ENCODE results near the gene CSAG1. TPM values are rescaled to one million over a fixed set of nuclear protein-coding genes. Genes with fewer than 3 reads are reported as not detected.
"Not testable (repeated sequence)": the region's sequence is repeated elsewhere in the genome, so short reads cannot be mapped to it uniquely, and the experiment has no call there.

Gene CSAG1
- total RNA-seq, 3 donors from 2014 or later, result not detected

GRCh38 chrX:152738560-152738959 is 5.0 kb upstream of the CSAG1 start:
- Histone ChIP-seq H3K4me1 (no peaks in the 10 kb centered on the region), H3K9me3 (no peaks in the 10 kb centered on the region), H3K4me3 (no peak overlapping the region), H3K36me3 (no peaks in the 10 kb centered on the region), H3K27me3 (peaks cover 0 to 14% of the 10 kb centered on the region in 2 donors), H3K27ac (no peak overlapping the region)
- no peak for DNase-seq (ENCODE audit: low spot score in 2 of 2)
- TF ChIP-seq POLR2AphosphoS5 (IDR thresholded peaks at IDR 0.05), result no peak
- no peak for TF ChIP-seq CTCF (IDR thresholded peaks at IDR 0.05)
- TF ChIP-seq POLR2A (IDR thresholded peaks at IDR 0.05), result no peak
- intact Hi-C loops (cut with DNase I; ENCODE audit: low total_unique reads), result no loop called here

- DNase-seq (ENCODE audit: low spot score in 2 of 2); H3K4me3 ChIP-seq; H3K27me3 ChIP-seq; H3K27ac ChIP-seq; H3K36me3 ChIP-seq; intact Hi-C loops (cut with DNase I; ENCODE audit: low total_unique reads); H3K9me3 ChIP-seq; H3K4me1 ChIP-seq: not testable (repeated sequence)
Measured at GRCh38 chrX:152736528-152736927, 3.0 kb upstream of the CSAG1 start.

GRCh38 chrX:152735860-152736511 is 2.5 kb upstream of the CSAG1 start:
- TF ChIP-seq POLR2AphosphoS5 (IDR thresholded peaks at IDR 0.05) (no peak), POLR2A (IDR thresholded peaks at IDR 0.05) (no peak), CTCF (IDR thresholded peaks at IDR 0.05) (no peak)
- Histone ChIP-seq H3K4me1 (no peaks in the 10 kb centered on the region), H3K36me3 (no peaks in the 10 kb centered on the region), H3K4me3 (no peak overlapping the region), H3K27me3 (peaks cover 0 to 9% of the 10 kb centered on the region in 2 donors), H3K27ac (no peak overlapping the region), H3K9me3 (no peaks in the 10 kb centered on the region)
- intact Hi-C loops (cut with DNase I; ENCODE audit: low total_unique reads), result no loop called here
- DNase-seq (ENCODE audit: low spot score in 2 of 2), result no peak

GRCh38 chrX:152735101-152735500 is 1.6 kb upstream of the CSAG1 start:
- H3K4me1 ChIP-seq, result no peaks in the 10 kb centered on the region
- peaks cover 0 to 9% of the 10 kb centered on the region in 2 donors for H3K27me3 ChIP-seq
- no peak overlapping the region for H3K4me3 ChIP-seq
- DNase-seq (ENCODE audit: low spot score in 2 of 2), result no peak
- no peak overlapping the region for H3K27ac ChIP-seq
- H3K36me3 ChIP-seq, result no peaks in the 10 kb centered on the region
- intact Hi-C loops (cut with DNase I; ENCODE audit: low total_unique reads), result no loop called here
- H3K9me3 ChIP-seq, result no peaks in the 10 kb centered on the region
- no peak for TF ChIP-seq POLR2AphosphoS5 (IDR thresholded peaks at IDR 0.05)
- TF ChIP-seq CTCF (IDR thresholded peaks at IDR 0.05), result no peak
- no peak for TF ChIP-seq POLR2A (IDR thresholded peaks at IDR 0.05)

- H3K27me3 ChIP-seq; H3K9me3 ChIP-seq; H3K4me3 ChIP-seq; intact Hi-C loops (cut with DNase I; ENCODE audit: low total_unique reads); H3K27ac ChIP-seq; H3K4me1 ChIP-seq; H3K36me3 ChIP-seq; DNase-seq (ENCODE audit: low spot score in 2 of 2): not testable (repeated sequence)
Measured at GRCh38 chrX:152734143-152734858, 780 bp upstream of the CSAG1 start.

GRCh38 chrX:152725409-152725808 is 8.1 kb downstream of the CSAG1 start:
- Histone ChIP-seq H3K36me3 (no peaks in the 10 kb centered on the region), H3K27me3 (no peaks in the 10 kb centered on the region), H3K9me3 (no peaks in the 10 kb centered on the region), H3K4me1 (no peaks in the 10 kb centered on the region), H3K27ac (no peak overlapping the region), H3K4me3 (no peak overlapping the region)
- no peak for TF ChIP-seq POLR2A (IDR thresholded peaks at IDR 0.05)
- no peak for TF ChIP-seq POLR2AphosphoS5 (IDR thresholded peaks at IDR 0.05)
- no peak for TF ChIP-seq CTCF (IDR thresholded peaks at IDR 0.05)
- no peak for DNase-seq (ENCODE audit: low spot score in 2 of 2)
- intact Hi-C loops (cut with DNase I; ENCODE audit: low total_unique reads), result no loop called here

GRCh38 chrX:152713815-152714787 is 19.4 kb downstream of the CSAG1 start, which contains the start of gene MAGEA2B:
MAGEA2B (plus strand) TSS chrX:152714628; CDS start chrX:152717107, 2,479 bp downstream.
- not testable (repeated sequence) for H3K27ac ChIP-seq, H3K4me3 ChIP-seq

GRCh38 chrX:152713195-152713594 is 20.3 kb downstream of the CSAG1 start:
- H3K27me3 ChIP-seq; H3K4me1 ChIP-seq; intact Hi-C loops (cut with DNase I; ENCODE audit: low total_unique reads); H3K9me3 ChIP-seq; H3K36me3 ChIP-seq; DNase-seq (ENCODE audit: low spot score in 2 of 2); H3K4me3 ChIP-seq; H3K27ac ChIP-seq: not testable (repeated sequence)

More at GRCh38 chrX:152713815-152714787, 19.4 kb downstream of the CSAG1 start, which contains the start of gene MAGEA2B:
- H3K9me3 ChIP-seq; H3K36me3 ChIP-seq; H3K4me1 ChIP-seq; intact Hi-C loops (cut with DNase I; ENCODE audit: low total_unique reads); DNase-seq (ENCODE audit: low spot score in 2 of 2); H3K27me3 ChIP-seq: not testable (repeated sequence)

Data from breast epithelium (tissue), 4 donors.